Measurements from ENCODE around the gene LHFPL6. TPM values are rescaled to one million over a fixed set of nuclear protein-coding genes. Genes with fewer than 3 reads are reported as not detected.

The LHFPL6 gene
- total and polyA plus RNA-seq, 9 of the 15 experiments (the other 6 are each of a cell fraction or from before 2014, with no cell fraction given), result 0.18 TPM; not detected in 8

DNA sequence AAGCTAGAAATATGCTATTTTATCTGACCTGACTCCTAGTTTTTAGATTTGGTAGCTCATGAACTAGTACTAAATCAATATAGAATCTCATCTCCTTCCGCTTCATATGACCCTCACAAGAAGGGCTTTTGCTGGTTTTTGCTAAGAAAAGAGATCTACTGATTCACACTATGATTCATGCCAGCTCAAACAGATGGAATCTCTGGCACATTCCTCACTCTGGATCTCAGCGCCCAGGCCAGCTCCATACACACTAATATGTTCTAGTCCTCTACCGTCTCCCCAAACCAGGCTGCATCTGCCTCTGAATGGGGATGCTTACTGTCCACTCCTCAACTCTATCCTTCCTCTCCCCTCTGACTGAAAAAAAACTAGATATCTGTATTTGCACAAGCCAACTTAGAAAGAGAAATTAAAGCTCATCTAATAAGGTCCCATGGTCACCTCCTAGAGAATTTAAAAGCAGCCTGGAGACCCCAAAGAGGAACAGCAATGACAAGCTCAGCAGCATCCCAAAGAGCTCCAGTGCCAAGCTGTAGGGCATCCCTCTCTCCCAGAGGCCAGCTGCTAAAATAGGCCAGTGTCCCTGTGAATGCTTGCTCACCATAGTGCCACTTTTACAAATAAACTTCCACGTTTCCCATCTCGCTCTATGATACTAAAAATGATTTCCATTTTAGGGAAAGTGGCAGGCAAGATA lies 74.9 kb downstream of the LHFPL6 start:
- BruUV-seq (replicated peaks), result no TSS peak
- Histone ChIP-seq H3K4me2 (ENCODE audit: insufficient read depth, low read length) (no peak overlapping the region), H3K27me3 (ENCODE audit: control insufficient read depth in 2 of 2, insufficient read depth in 2 of 2, low read length in 2 of 2) (no peaks in the 10 kb centered on the region), H3K9me1 (ENCODE audit: control insufficient read depth, insufficient read depth, low read length) (no peaks in the 10 kb centered on the region), H3K27ac (ENCODE audit: extremely low read depth, low read depth, low read length) (no peak overlapping the region), H3K9me3 (replicated peaks; ENCODE audit: control insufficient read depth, insufficient read depth, low read depth, low read length) (no peaks in the 10 kb centered on the region), H3K79me2 (ENCODE audit: control insufficient read depth, insufficient read depth, low read length) (no peaks in the 10 kb centered on the region), H2AFZ (ENCODE audit: low read depth, low read length) (no peak overlapping the region), H3K36me3 (ENCODE audit: control insufficient read depth, insufficient read depth, low read length) (no peaks in the 10 kb centered on the region), H3K4me1 (replicated peaks in 1 of 2; ENCODE audit: control insufficient read depth in 2 of 2, insufficient read depth in 2 of 2, low read length in 2 of 2) (no peaks in the 10 kb centered on the region), H3K4me3 (no peak overlapping the region), H4K20me1 (replicated peaks; ENCODE audit: control insufficient read depth, insufficient read depth, low read length) (no peaks in the 10 kb centered on the region), H3K9ac (ENCODE audit: insufficient read depth in 1 of 2, low read depth in 2 of 2, low read length in 2 of 2) (no peak overlapping the region)
- ATAC-seq (no peak), DNase-seq (ENCODE audit: extremely low read depth in 1 of 4, low spot score in 3 of 4) (no peak), FAIRE-seq (no peak)
- ChIA-PET POLR2A (interaction anchor here (0.7 kb wide), 1 partner anchor 12 kb away, joined by 3 read pairs; no protein-coding TSS in a partner anchor), CTCF (ENCODE audit: low intra/inter-chr PET ratio) (no interaction called here)
- 3% methylated on average over 5 of the region's 5 CpGs for WGBS (ENCODE audit: insufficient coverage, low coverage, missing lambda C conversion rate)
- in situ Hi-C loops (cut with MboI) (no loop called here), intact Hi-C loops (cut with micrococcal nuclease) (no loop called here)
- no peak for TF ChIP-seq ZNF518B (CRISPR knock-in tag; IDR thresholded peaks at IDR 0.05)
- TF ChIP-seq ZNF146 (CRISPR knock-in tag; IDR thresholded peaks at IDR 0.05; ENCODE audit: unreplicated experiment), result no peak
- no peak for TF ChIP-seq NKRF (IDR thresholded peaks at IDR 0.05; ENCODE audit: borderline replicate concordance)
- TF ChIP-seq SIN3A (IDR thresholded peaks at IDR 0.05; ENCODE audit: borderline replicate concordance in 2 of 2, control insufficient read depth in 1 of 2, low read depth in 2 of 2, low read length in 2 of 2), result no peak
- no peak for TF ChIP-seq ZNF347 (CRISPR knock-in tag; IDR thresholded peaks at IDR 0.05; ENCODE audit: low read depth)
- TF ChIP-seq ZNF398 (CRISPR knock-in tag; IDR thresholded peaks at IDR 0.05), result no peak
